IMR-90 (cell line): Measurements from ENCODE around the gene NKG7. TPM values are rescaled to one million over a fixed set of nuclear protein-coding genes. Genes with fewer than 3 reads are reported as not detected.

Experiments
- ATAC-seq: fragments of 200-7000 bp; cut with Tn5 transposase; 2 replicates; pipeline ENCODE4 v1.9.1; 2020; ENCODE audit warnings: low read depth, mild to moderate bottlenecking, moderate library complexity
- BruUV-seq: library from RNA; stranded (reverse); fragments of 400-500 nt; replicated peaks from 2 replicates; lab custom pipeline; 2021; lab: Mats Ljungman, UMichigan
- CTCF ChIA-PET: fragments of 300-600 bp; formaldehyde crosslinking; extraction: SDS; loops from one replicate; lab custom pipeline; 2021; ENCODE audit warnings: antibody characterized with exemption; lab: Yijun Ruan, JAX
- POLR2A ChIA-PET: fragments of 300-600 bp; sonication (Branson Sonifier 250); formaldehyde crosslinking; loops from one replicate; lab custom pipeline; 2022; ENCODE audit warnings: antibody characterized with exemption; ENCODE audit not compliant: unreplicated experiment; lab: Charles Lee
- DNase-seq: peaks from one replicate; pipeline ENCODE4 v3.0.0; 2013
- H2AFZ ChIP-seq: replicated peaks from 2 replicates; pipeline ENCODE3; 2013; ENCODE audit warnings: low read length, mild to moderate bottlenecking; ENCODE audit not compliant: poor library complexity
- H2AK5ac ChIP-seq: 2 replicates; pipeline ENCODE4 v1.6.1; 2013; ENCODE audit warnings: low read depth, low read length, inconsistent platforms
- H2AK9ac ChIP-seq: replicated peaks from 2 replicates; pipeline ENCODE3; 2013; ENCODE audit warnings: mild to moderate bottlenecking, low read depth, low read length, moderate library complexity; ENCODE audit not compliant: poor library complexity
- H2BK120ac ChIP-seq: 2 replicates; pipeline ENCODE4 v1.6.1; 2013; ENCODE audit warnings: low read depth, low read length, inconsistent platforms
- H2BK15ac ChIP-seq: 3 replicates; pipeline ENCODE4 v1.6.1; 2013; ENCODE audit warnings: low read depth, low read length, inconsistent platforms
- H2BK20ac ChIP-seq: 2 replicates; pipeline ENCODE4 v1.6.1; 2013; ENCODE audit warnings: low read depth, mild to moderate bottlenecking, inconsistent platforms, low read length, moderate library complexity
- H2BK5ac ChIP-seq: 2 replicates; pipeline ENCODE4 v1.6.1; 2013; ENCODE audit warnings: mild to moderate bottlenecking, low read depth, low read length, inconsistent platforms; ENCODE audit not compliant: poor library complexity, severe bottlenecking
- H3K14ac ChIP-seq: replicated peaks from 2 replicates; pipeline ENCODE4 v1.6.1; 2013; ENCODE audit warnings: low read depth, low read length, inconsistent platforms
- H3K18ac ChIP-seq: 2 replicates; pipeline ENCODE4 v1.6.1; 2013; ENCODE audit warnings: low read depth, low read length, control low read depth
- H3K23ac ChIP-seq: 2 replicates; pipeline ENCODE4 v1.6.1; 2013; ENCODE audit warnings: low read depth, low read length, inconsistent platforms
- H3K27ac ChIP-seq: 2 replicates; pipeline ENCODE4 v1.5.1; 2013; ENCODE audit warnings: mild to moderate bottlenecking, control low read depth, low read length; ENCODE audit not compliant: insufficient read depth
- H3K27me3 ChIP-seq: 2 replicates; pipeline ENCODE4 v1.6.1; 2013; ENCODE audit warnings: low read length; ENCODE audit not compliant: control insufficient read depth, insufficient read depth
- H3K36me3 ChIP-seq: 2 replicates; pipeline ENCODE4 v1.6.1; 2013; ENCODE audit warnings: low read length, mixed read lengths; ENCODE audit not compliant: control insufficient read depth, insufficient read depth
- H3K4ac ChIP-seq: 2 replicates; pipeline ENCODE4 v1.6.1; 2013; ENCODE audit warnings: low read depth, low read length, inconsistent platforms
- H3K4me1 ChIP-seq: 2 replicates; pipeline ENCODE4 v1.6.1; 2013; ENCODE audit warnings: low read length, mixed read lengths; ENCODE audit not compliant: control insufficient read depth, insufficient read depth
- H3K4me2 ChIP-seq: 2 replicates; pipeline ENCODE4 v1.6.1; 2013; ENCODE audit warnings: low read depth, mild to moderate bottlenecking, control low read depth, low read length, moderate library complexity
- H3K4me3 ChIP-seq: 2 replicates; pipeline ENCODE4 v1.5.1; 2013; ENCODE audit warnings: low read depth, mild to moderate bottlenecking, control low read depth, low read length, moderate library complexity; ENCODE audit not compliant: insufficient read depth
- H3K56ac ChIP-seq: 2 replicates; pipeline ENCODE4 v1.6.1; 2013; ENCODE audit warnings: low read length, inconsistent platforms; ENCODE audit not compliant: insufficient read depth; ENCODE audit errors: extremely low read depth
- H3K79me1 ChIP-seq, 2 experiments: 2 replicates each; pipeline ENCODE4 v1.6.1; 2013; ENCODE audit warnings: low read length in 2 of 2, inconsistent platforms in 1 of 2, low read depth in 1 of 2
- H3K9ac ChIP-seq: 2 replicates; pipeline ENCODE4 v1.6.1; 2013; ENCODE audit warnings: low read depth, low read length, control low read depth
- H3K9me1 ChIP-seq: 2 replicates; pipeline ENCODE4 v1.6.1; 2013; ENCODE audit warnings: low read length, inconsistent platforms; ENCODE audit not compliant: insufficient read depth
- H3K9me3 ChIP-seq: 2 replicates; pipeline ENCODE4 v1.6.1; 2013; ENCODE audit warnings: low read length; ENCODE audit not compliant: control insufficient read depth, insufficient read depth
- H4K20me1 ChIP-seq: 2 replicates; pipeline ENCODE4 v1.6.1; 2013; ENCODE audit warnings: low read length, inconsistent platforms; ENCODE audit not compliant: insufficient read depth
- H4K5ac ChIP-seq: 2 replicates; pipeline ENCODE4 v1.6.1; 2013; ENCODE audit warnings: mild to moderate bottlenecking, low read depth, low read length, control low read depth
- H4K8ac ChIP-seq, 2 experiments: 2 replicates each; pipeline ENCODE4 v1.6.1; 2013; ENCODE audit warnings: low read depth in 2 of 2, low read length in 2 of 2, control low read depth in 1 of 2, inconsistent platforms in 1 of 2
- H4K91ac ChIP-seq: 2 replicates; pipeline ENCODE4 v1.6.1; 2013; ENCODE audit warnings: low read depth, low read length, inconsistent platforms; ENCODE audit not compliant: insufficient read depth
- BHLHE40 ChIP-seq: fragments of 150-350 bp; IDR thresholded peaks from 2 replicates; pipeline ENCODE4 v1.6.1; 2016; ENCODE audit warnings: mild to moderate bottlenecking, low read depth, low read length
- CEBPB ChIP-seq: IDR thresholded peaks from 2 replicates; pipeline ENCODE4 v1.6.1; 2012; ENCODE audit warnings: low read depth, low read length, improper control_type of control experiment
- CHD1 ChIP-seq: IDR thresholded peaks from 2 replicates; pipeline ENCODE4 v1.6.1; 2012; ENCODE audit warnings: low read depth, low read length, improper control_type of control experiment
- CTCF ChIP-seq: conservative IDR thresholded peaks from 2 replicates; pipeline ENCODE4 v1.5.1; 2012; ENCODE audit warnings: mild to moderate bottlenecking, low read depth, low read length, improper control_type of control experiment
- ELK1 ChIP-seq: fragments of 150-350 bp; IDR thresholded peaks from 2 replicates; pipeline ENCODE4 v1.6.1; 2016; ENCODE audit warnings: low read depth, mild to moderate bottlenecking, low read length, moderate library complexity, borderline replicate concordance
- FOS ChIP-seq: fragments of 150-350 bp; IDR thresholded peaks from 2 replicates; pipeline ENCODE4 v1.6.1; 2016; ENCODE audit warnings: low read depth, low read length
- MAFK ChIP-seq: IDR thresholded peaks from 2 replicates; pipeline ENCODE4 v1.6.1; 2012; ENCODE audit warnings: low read depth, low read length, improper control_type of control experiment
- MAZ ChIP-seq: IDR thresholded peaks from 2 replicates; pipeline ENCODE4 v1.6.1; 2012; ENCODE audit warnings: low read depth, mild to moderate bottlenecking, low read length, improper control_type of control experiment, moderate library complexity, borderline replicate concordance
- MXI1 ChIP-seq: IDR thresholded peaks from 2 replicates; pipeline ENCODE4 v1.6.1; 2012; ENCODE audit warnings: low read depth, mild to moderate bottlenecking, low read length, moderate library complexity, borderline replicate concordance
- NFE2L2 ChIP-seq: fragments of 150-350 bp; IDR thresholded peaks from 2 replicates; pipeline ENCODE4 v1.6.1; 2016; ENCODE audit warnings: low read depth, mild to moderate bottlenecking, low read length
- POLR2A ChIP-seq: IDR thresholded peaks from 2 replicates; pipeline ENCODE4 v1.6.1; 2012; ENCODE audit warnings: mild to moderate bottlenecking, low read depth, low read length
- RAD21 ChIP-seq: IDR thresholded peaks from 2 replicates; pipeline ENCODE4 v1.6.1; 2012; ENCODE audit warnings: low read length, improper control_type of control experiment
- RCOR1 ChIP-seq: IDR thresholded peaks from 2 replicates; pipeline ENCODE4 v1.6.1; 2012; ENCODE audit warnings: mild to moderate bottlenecking, low read length, improper control_type of control experiment; ENCODE audit not compliant: insufficient replicate concordance
- RFX5 ChIP-seq: IDR thresholded peaks from 2 replicates; pipeline ENCODE4 v1.8.0; 2012; ENCODE audit warnings: low read depth, mild to moderate bottlenecking, low read length, moderate library complexity
- SMC3 ChIP-seq: fragments of 150-350 bp; IDR thresholded peaks from 2 replicates; pipeline ENCODE4 v1.6.1; 2016; ENCODE audit warnings: low read depth, mild to moderate bottlenecking, antibody characterized with exemption, low read length, moderate library complexity
- WGBS, 2 experiments: methylation state at CpG; one replicate each; pipeline versions ENCODE4 v1.1.5 to v1.1.7; 2013; ENCODE audit warnings: missing lambda C conversion rate in 2 of 2; ENCODE audit not compliant: insufficient read length in 1 of 2; ENCODE audit errors: extremely low coverage in 2 of 2; 5-methylcytosine and 5-hydroxymethylcytosine counted together
- dilution Hi-C: fragments of 300-500 bp; cut with HindIII; formaldehyde crosslinking; loops from one replicate; pipeline ENCODE4 v1.14.3; 2018; ENCODE audit warnings: low sequenced_read_pairs; ENCODE audit not compliant: unreplicated experiment
- in situ Hi-C: fragments of 300-500 bp; cut with MboI; formaldehyde crosslinking; loops from 3 replicates; pipeline ENCODE4 v1.14.3; 2019; ENCODE audit warnings: low sequenced_read_pairs, inconsistent platforms, mixed read lengths
- intact Hi-C: fragments of 100-400 bp; cut with micrococcal nuclease; formaldehyde crosslinking; loops from 2 replicates; pipeline ENCODE4 v1.10.0; 2022
- polyA plus RNA-seq, 3 experiments: library from polyadenylated mRNA; depleted of rRNA; stranded (reverse); fragments of >200 nt; gene quantifications; 2 replicates each; pipeline ENCODE4 v1.2.3, GENCODE V29; 2012; ENCODE audit warnings: low replicate concordance in 1 of 3
- total RNA-seq: library from RNA; depleted of rRNA; stranded (reverse); fragments of >200 nt; gene quantifications from 2 replicates; pipeline ENCODE4 v1.2.3, GENCODE V29; 2012
- TF ChIP-seq, protein P1 (sequence below): fragments of 150-350 bp; IDR thresholded peaks from 2 replicates; pipeline ENCODE4 v1.6.1; 2017; ENCODE audit warnings: mild to moderate bottlenecking, antibody characterized with exemption, low read length, low read depth

NKG7 gene
- total and polyA plus RNA-seq, 2 of the 4 experiments (the other 2 are of a cell fraction) = not detected

GRCh38 chr19:51387924-51388389 lies 15.5 kb upstream of the NKG7 start, which contains the start of gene LIM2:
LIM2 (minus strand) TSS chr19:51387974; CDS start chr19:51387443, 531 bp downstream.
- dilution Hi-C loops (no loop called here), intact Hi-C loops (no loop called here), in situ Hi-C loops (no loop called here)
- Histone ChIP-seq H4K5ac (no peak within 1 kb of the TSS), H2BK5ac (no peak within 1 kb of the TSS), H2BK120ac (no peak within 1 kb of the TSS), H3K27me3 (peaks cover 2% of the 10 kb centered on the region; the same call in 1 of the 2 replicates), H3K4me3 (no peak within 1 kb of the TSS), H3K56ac (no peak within 1 kb of the TSS), H4K8ac (no peak within 1 kb of the TSS), H3K4me1 (no peaks in the 10 kb centered on the region), H3K9ac (no peak within 1 kb of the TSS), H3K9me3 (no peaks in the 10 kb centered on the region), H2BK20ac (no peak within 1 kb of the TSS), H3K18ac (no peak within 1 kb of the TSS), H3K9me1 (no peaks in the 10 kb centered on the region), H2AK9ac (no peak within 1 kb of the TSS), H3K27ac (no peak within 1 kb of the TSS), H3K4ac (no peak within 1 kb of the TSS), H3K14ac (no peak within 1 kb of the TSS), H3K79me1 (no peaks in the 10 kb centered on the region), H4K91ac (no peak within 1 kb of the TSS), H2AK5ac (no peak within 1 kb of the TSS), H2BK15ac (no peak within 1 kb of the TSS), H3K36me3 (no peaks in the 10 kb centered on the region), H4K20me1 (no peaks in the 10 kb centered on the region), H3K23ac (no peak within 1 kb of the TSS), H2AFZ (no peak within 1 kb of the TSS), H3K4me2 (no peak within 1 kb of the TSS)
- no peak for TF ChIP-seq FOS
- TF ChIP-seq CHD1 = no peak
- no peak for TF ChIP-seq MXI1
- TF ChIP-seq RAD21 = no peak
- TF ChIP-seq MAZ = no peak
- no peak for TF ChIP-seq MAFK
- no peak for TF ChIP-seq BHLHE40
- no peak for TF ChIP-seq NFE2L2
- TF ChIP-seq POLR2A = no peak
- TF ChIP-seq ELK1 = no peak
- no peak for TF ChIP-seq SMC3
- no peak for TF ChIP-seq CTCF
- no peak for TF ChIP-seq CEBPB
- TF ChIP-seq, protein P1, sequence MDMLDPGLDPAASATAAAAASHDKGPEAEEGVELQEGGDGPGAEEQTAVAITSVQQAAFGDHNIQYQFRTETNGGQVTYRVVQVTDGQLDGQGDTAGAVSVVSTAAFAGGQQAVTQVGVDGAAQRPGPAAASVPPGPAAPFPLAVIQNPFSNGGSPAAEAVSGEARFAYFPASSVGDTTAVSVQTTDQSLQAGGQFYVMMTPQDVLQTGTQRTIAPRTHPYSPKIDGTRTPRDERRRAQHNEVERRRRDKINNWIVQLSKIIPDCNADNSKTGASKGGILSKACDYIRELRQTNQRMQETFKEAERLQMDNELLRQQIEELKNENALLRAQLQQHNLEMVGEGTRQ = no peak
- no peak for TF ChIP-seq RCOR1
- TF ChIP-seq RFX5 = no peak
- WGBS, 2 experiments = 73% methylated on average over 5 of the region's 15 CpGs; no CpG with 5 or more reads in 1 of the 2 experiments
- ChIA-PET CTCF (no interaction called here), POLR2A (no interaction called here)
- DNase-seq (no peak), ATAC-seq (no peak)
- no TSS peak for BruUV-seq
